ENCODE measurements around the gene RXRA.

Gene RXRA

DNA sequence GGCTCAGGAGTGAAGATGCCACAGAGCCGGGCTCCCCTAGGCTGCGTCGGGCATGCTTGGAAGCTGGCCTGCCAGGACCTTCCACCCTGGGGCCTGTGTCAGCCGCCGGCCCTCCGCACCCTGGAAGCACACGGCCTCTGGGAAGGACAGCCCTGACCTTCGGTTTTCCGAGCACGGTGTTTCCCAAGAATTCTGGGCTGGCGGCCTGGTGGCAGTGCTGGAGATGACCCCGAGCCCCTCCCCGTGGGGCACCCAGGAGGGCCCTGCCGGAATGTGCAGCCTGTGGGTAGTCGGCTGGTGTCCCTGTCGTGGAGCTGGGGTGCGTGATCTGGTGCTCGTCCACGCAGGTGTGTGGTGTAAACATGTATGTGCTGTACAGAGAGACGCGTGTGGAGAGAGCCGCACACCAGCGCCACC is 113.1 kb downstream of the RXRA start:
- H3K4ac ChIP-seq (ENCODE audit: low read length) = no peak overlapping the region
- H3K9ac ChIP-seq (ENCODE audit: low read depth, low read length, poor library complexity) = peak overlapping the region; percentile 21
- no peak overlapping the region for H3K4me3 ChIP-seq (ENCODE audit: low read length in 2 of 2)
- no peak overlapping the region for H2AFZ ChIP-seq (ENCODE audit: low read length)
- H3K4me2 ChIP-seq (ENCODE audit: insufficient read depth, low read length, poor library complexity, severe bottlenecking) = no peak overlapping the region
- no peak overlapping the region for H2BK120ac ChIP-seq (ENCODE audit: low read depth, low read length)
- H2BK12ac ChIP-seq (ENCODE audit: low read length) = no peak overlapping the region
- H3K36me3 ChIP-seq (replicated peaks in 1 of 2; ENCODE audit: control insufficient read depth in 2 of 2, insufficient read depth in 2 of 2, low read length in 2 of 2) = peaks cover 1 to 13% of the 10 kb centered on the region in 2 donors
- DNase-seq (ENCODE audit: low spot score) = no peak
- peaks cover 0 to 4% of the 10 kb centered on the region in 2 donors for H3K9me3 ChIP-seq (replicated peaks in 1 of 2; ENCODE audit: control insufficient read depth in 2 of 2, insufficient read depth in 1 of 2, low read depth in 1 of 2, low read length in 2 of 2)
- H3K27me3 ChIP-seq (ENCODE audit: control insufficient read depth in 3 of 3, insufficient read depth in 3 of 3, low read depth in 1 of 3, low read length in 3 of 3) = no peaks in the 10 kb centered on the region
- no peak overlapping the region for H4K91ac ChIP-seq (ENCODE audit: low read depth, low read length, poor library complexity)
- peak overlapping the region; percentile 17 for H3K14ac ChIP-seq (ENCODE audit: low read length)
- no peak overlapping the region for H4K8ac ChIP-seq (ENCODE audit: low read depth, low read length)
- no CpG with 5 or more reads among the region's 23 CpGs for WGBS, 2 donors (ENCODE audit: extremely low coverage in 2 of 2, insufficient read length in 2 of 2, insufficient replicate concordance in 1 of 2)
- H2BK15ac ChIP-seq (ENCODE audit: low read length) = no peak overlapping the region
- peak overlapping the region; percentile 61 for H3K18ac ChIP-seq (ENCODE audit: low read length)
- H3K27ac ChIP-seq (replicated peaks; ENCODE audit: low read length) = no peak overlapping the region
- no peak overlapping the region for H3K23ac ChIP-seq (ENCODE audit: low read depth, low read length, poor library complexity)
- no peak overlapping the region for H2BK5ac ChIP-seq (ENCODE audit: low read length)
- peaks cover 29 to 35% of the 10 kb centered on the region in 2 donors for H3K4me1 ChIP-seq (ENCODE audit: control insufficient read depth in 2 of 2, insufficient read depth in 1 of 2, low read depth in 1 of 2, low read length in 2 of 2)
- H2AK5ac ChIP-seq (ENCODE audit: low read depth, low read length) = peak overlapping the region; percentile 58
- no peaks in the 10 kb centered on the region for H3K79me1 ChIP-seq (ENCODE audit: low read depth, low read length)

DNA sequence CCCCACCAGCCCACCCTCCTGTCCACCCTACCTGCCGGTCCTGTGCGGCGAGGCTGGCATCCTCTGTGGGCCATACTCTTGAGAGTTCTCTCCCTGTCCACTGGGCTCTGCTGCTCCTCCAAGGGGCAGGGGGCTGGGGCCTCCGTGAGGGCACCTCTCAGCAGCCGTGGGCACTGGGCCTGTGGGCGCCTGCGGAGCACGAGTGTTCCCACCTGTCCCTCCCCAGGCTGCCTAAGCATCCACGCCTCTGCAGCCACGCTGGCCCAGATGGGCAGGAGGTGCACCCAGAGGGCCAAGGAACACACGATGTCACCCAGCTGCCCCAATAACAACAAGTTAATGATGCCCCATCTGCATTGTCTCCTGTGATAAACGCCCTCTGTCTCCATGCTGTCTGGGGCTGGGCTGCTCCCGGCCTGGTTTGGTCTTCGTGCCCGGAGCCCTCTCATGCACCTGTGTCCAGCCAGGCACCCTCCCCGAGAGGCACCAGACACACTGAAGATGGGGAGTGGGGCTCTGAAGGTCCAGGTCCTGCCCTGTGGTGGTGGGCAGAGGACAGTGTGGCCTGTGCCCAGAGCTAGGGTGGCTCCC is 114.5 kb downstream of the RXRA start:
- no peak overlapping the region for H4K8ac ChIP-seq (ENCODE audit: low read depth, low read length)
- H3K36me3 ChIP-seq (replicated peaks in 1 of 2; ENCODE audit: control insufficient read depth in 2 of 2, insufficient read depth in 2 of 2, low read length in 2 of 2) = peaks cover 0 to 9% of the 10 kb centered on the region in 2 donors

DNA sequence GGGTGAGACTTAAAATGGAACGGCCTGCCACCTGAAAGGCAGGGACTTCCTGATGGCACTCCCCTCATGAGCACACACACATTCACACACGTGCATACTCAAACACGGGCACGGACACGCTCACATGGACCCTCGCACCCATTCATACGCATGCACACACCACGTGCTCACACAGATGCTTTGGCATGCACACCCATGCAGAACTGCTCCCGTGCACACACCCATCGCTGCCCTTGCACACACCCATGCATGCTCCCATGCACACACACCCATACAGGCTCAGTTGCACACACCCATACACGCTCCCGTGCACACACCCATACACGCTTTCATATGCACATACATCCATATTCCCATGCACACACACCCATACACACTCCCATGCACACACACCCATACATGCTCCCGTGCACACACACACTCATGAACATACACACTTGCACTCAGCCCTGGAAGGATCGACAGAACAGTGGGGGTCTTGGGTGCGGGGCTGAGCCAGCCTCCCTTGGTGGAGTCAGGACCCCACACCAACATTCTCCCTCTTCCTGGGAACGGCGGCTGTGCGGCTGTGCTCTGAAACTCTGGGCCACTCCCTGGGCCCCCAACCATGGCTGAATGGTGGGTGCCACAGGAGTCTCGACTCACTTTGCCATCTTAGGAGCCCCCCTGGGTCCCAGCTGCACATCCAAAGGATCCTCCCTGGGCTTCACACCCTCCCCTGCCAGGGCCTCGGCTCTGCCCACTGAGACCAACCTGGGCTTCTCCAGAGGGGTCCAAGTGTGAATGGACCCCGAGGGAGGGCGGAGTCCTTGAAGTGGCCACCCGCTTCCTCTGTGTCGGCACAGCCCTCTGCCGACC is 115.2 kb downstream of the RXRA start:
- Histone ChIP-seq H2BK120ac (ENCODE audit: low read depth, low read length) (no peak overlapping the region), H2BK15ac (ENCODE audit: low read length) (peak overlapping the region; percentile 64), H2AFZ (ENCODE audit: low read length) (no peak overlapping the region), H3K9me3 (replicated peaks in 1 of 2; ENCODE audit: control insufficient read depth in 2 of 2, insufficient read depth in 1 of 2, low read depth in 1 of 2, low read length in 2 of 2) (peaks cover 0 to 4% of the 10 kb centered on the region in 2 donors), H2AK5ac (ENCODE audit: low read depth, low read length) (peak overlapping the region; percentile 92), H2BK12ac (ENCODE audit: low read length) (no peak overlapping the region), H3K14ac (ENCODE audit: low read length) (peak overlapping the region; percentile 96), H3K4me1 (ENCODE audit: control insufficient read depth in 2 of 2, insufficient read depth in 1 of 2, low read depth in 1 of 2, low read length in 2 of 2) (peaks cover 20 to 25% of the 10 kb centered on the region in 2 donors), H3K36me3 (replicated peaks in 1 of 2; ENCODE audit: control insufficient read depth in 2 of 2, insufficient read depth in 2 of 2, low read length in 2 of 2) (peaks cover 0 to 4% of the 10 kb centered on the region in 2 donors), H3K4me2 (ENCODE audit: insufficient read depth, low read length, poor library complexity, severe bottlenecking) (no peak overlapping the region), H3K4ac (ENCODE audit: low read length) (no peak overlapping the region), H3K18ac (ENCODE audit: low read length) (peak overlapping the region; percentile 98), H3K23ac (ENCODE audit: low read depth, low read length, poor library complexity) (peak overlapping the region; percentile 87), H2BK5ac (ENCODE audit: low read length) (no peak overlapping the region), H4K91ac (ENCODE audit: low read depth, low read length, poor library complexity) (no peak overlapping the region), H3K27me3 (ENCODE audit: control insufficient read depth in 3 of 3, insufficient read depth in 3 of 3, low read depth in 1 of 3, low read length in 3 of 3) (no peaks in the 10 kb centered on the region), H4K8ac (ENCODE audit: low read depth, low read length) (peak overlapping the region; percentile 93), H3K4me3 (ENCODE audit: low read length in 2 of 2) (peak overlapping the region in 1 of 2 donors; percentile 36), H3K27ac (replicated peaks; ENCODE audit: low read length) (no peak overlapping the region), H3K79me1 (ENCODE audit: low read depth, low read length) (no peaks in the 10 kb centered on the region), H3K9ac (ENCODE audit: low read depth, low read length, poor library complexity) (peak overlapping the region; percentile 78)
- WGBS, 2 donors (ENCODE audit: extremely low coverage in 2 of 2, insufficient read length in 2 of 2, insufficient replicate concordance in 1 of 2) = no CpG with 5 or more reads among the region's 26 CpGs
- DNase-seq (ENCODE audit: low spot score) = no peak

More for the DNA sequence above, 114.5 kb downstream of the RXRA start:
- no peak overlapping the region for H3K4ac ChIP-seq (ENCODE audit: low read length)
- peak overlapping the region; percentile 96 for H3K14ac ChIP-seq (ENCODE audit: low read length)
- no peak overlapping the region for H3K9ac ChIP-seq (ENCODE audit: low read depth, low read length, poor library complexity)
- no peaks in the 10 kb centered on the region for H3K79me1 ChIP-seq (ENCODE audit: low read depth, low read length)
- H3K4me2 ChIP-seq (ENCODE audit: insufficient read depth, low read length, poor library complexity, severe bottlenecking) = no peak overlapping the region
- no peak for DNase-seq (ENCODE audit: low spot score)
- H2BK5ac ChIP-seq (ENCODE audit: low read length) = peak overlapping the region; percentile 35
- no peak overlapping the region for H4K91ac ChIP-seq (ENCODE audit: low read depth, low read length, poor library complexity)
- H2BK15ac ChIP-seq (ENCODE audit: low read length) = peak overlapping the region; percentile 56
- no peaks in the 10 kb centered on the region for H3K27me3 ChIP-seq (ENCODE audit: control insufficient read depth in 3 of 3, insufficient read depth in 3 of 3, low read depth in 1 of 3, low read length in 3 of 3)
- WGBS, 2 donors (ENCODE audit: extremely low coverage in 2 of 2, insufficient read length in 2 of 2, insufficient replicate concordance in 1 of 2) = no CpG with 5 or more reads among the region's 16 CpGs
- H2AFZ ChIP-seq (ENCODE audit: low read length) = no peak overlapping the region
- peak overlapping the region; percentile 90 for H3K18ac ChIP-seq (ENCODE audit: low read length)
- peaks cover 0 to 4% of the 10 kb centered on the region in 2 donors for H3K9me3 ChIP-seq (replicated peaks in 1 of 2; ENCODE audit: control insufficient read depth in 2 of 2, insufficient read depth in 1 of 2, low read depth in 1 of 2, low read length in 2 of 2)
- H2AK5ac ChIP-seq (ENCODE audit: low read depth, low read length) = peak overlapping the region; percentile 52
- no peak overlapping the region for H3K4me3 ChIP-seq (ENCODE audit: low read length in 2 of 2)
- H2BK120ac ChIP-seq (ENCODE audit: low read depth, low read length) = no peak overlapping the region
- H2BK12ac ChIP-seq (ENCODE audit: low read length) = peak overlapping the region; percentile 19
- H3K27ac ChIP-seq (replicated peaks; ENCODE audit: low read length) = no peak overlapping the region
- H3K23ac ChIP-seq (ENCODE audit: low read depth, low read length, poor library complexity) = peak overlapping the region; percentile 93
- peaks cover 20 to 25% of the 10 kb centered on the region in 2 donors for H3K4me1 ChIP-seq (ENCODE audit: control insufficient read depth in 2 of 2, insufficient read depth in 1 of 2, low read depth in 1 of 2, low read length in 2 of 2)

DNA sequence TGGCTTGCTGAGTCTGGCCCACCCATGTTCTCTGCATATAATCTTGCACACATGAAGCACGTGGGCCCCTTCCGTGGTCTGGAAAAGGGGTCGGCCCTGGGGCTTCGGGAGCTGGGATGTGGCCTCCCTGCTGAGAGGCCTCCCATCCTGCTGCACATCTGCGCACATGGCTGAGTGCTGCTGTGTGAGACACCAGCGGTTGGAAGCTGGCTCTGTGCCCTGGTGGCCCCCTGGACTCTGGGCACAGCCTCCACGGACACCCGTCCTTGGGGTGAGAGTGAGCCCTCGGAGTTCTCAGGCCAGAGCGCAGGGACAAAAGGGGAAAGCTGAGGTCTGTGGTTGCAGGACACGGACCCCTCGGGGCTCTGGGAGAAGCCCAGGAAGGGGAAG is 115.8 kb downstream of the RXRA start:
- H2AFZ ChIP-seq (ENCODE audit: low read length) = no peak overlapping the region
- H3K9me3 ChIP-seq (replicated peaks in 1 of 2; ENCODE audit: control insufficient read depth in 2 of 2, insufficient read depth in 1 of 2, low read depth in 1 of 2, low read length in 2 of 2) = peaks cover 0 to 4% of the 10 kb centered on the region in 2 donors
- peaks cover 0 to 1% of the 10 kb centered on the region in 2 donors for H3K36me3 ChIP-seq (replicated peaks in 1 of 2; ENCODE audit: control insufficient read depth in 2 of 2, insufficient read depth in 2 of 2, low read length in 2 of 2)
- H2BK15ac ChIP-seq (ENCODE audit: low read length) = peak overlapping the region; percentile 64
- no peaks in the 10 kb centered on the region for H3K27me3 ChIP-seq (ENCODE audit: control insufficient read depth in 3 of 3, insufficient read depth in 3 of 3, low read depth in 1 of 3, low read length in 3 of 3)
- H2BK120ac ChIP-seq (ENCODE audit: low read depth, low read length) = no peak overlapping the region
- DNase-seq (ENCODE audit: low spot score) = no peak
- H3K27ac ChIP-seq (replicated peaks; ENCODE audit: low read length) = no peak overlapping the region
- H3K4me3 ChIP-seq (ENCODE audit: low read length in 2 of 2) = no peak overlapping the region
- no peak overlapping the region for H4K8ac ChIP-seq (ENCODE audit: low read depth, low read length)
- peaks cover 19 to 20% of the 10 kb centered on the region in 2 donors for H3K4me1 ChIP-seq (ENCODE audit: control insufficient read depth in 2 of 2, insufficient read depth in 1 of 2, low read depth in 1 of 2, low read length in 2 of 2)
- peak overlapping the region; percentile 55 for H3K23ac ChIP-seq (ENCODE audit: low read depth, low read length, poor library complexity)
- H4K91ac ChIP-seq (ENCODE audit: low read depth, low read length, poor library complexity) = no peak overlapping the region
- peak overlapping the region; percentile 98 for H3K18ac ChIP-seq (ENCODE audit: low read length)
- no peak overlapping the region for H2BK12ac ChIP-seq (ENCODE audit: low read length)
- no peaks in the 10 kb centered on the region for H3K79me1 ChIP-seq (ENCODE audit: low read depth, low read length)
- peak overlapping the region; percentile 92 for H2AK5ac ChIP-seq (ENCODE audit: low read depth, low read length)
- H3K4me2 ChIP-seq (ENCODE audit: insufficient read depth, low read length, poor library complexity, severe bottlenecking) = no peak overlapping the region
- no peak overlapping the region for H2BK5ac ChIP-seq (ENCODE audit: low read length)
- no CpG with 5 or more reads among the region's 12 CpGs for WGBS, 2 donors (ENCODE audit: extremely low coverage in 2 of 2, insufficient read length in 2 of 2, insufficient replicate concordance in 1 of 2)
- peak overlapping the region; percentile 9 for H3K14ac ChIP-seq (ENCODE audit: low read length)
- no peak overlapping the region for H3K4ac ChIP-seq (ENCODE audit: low read length)
- H3K9ac ChIP-seq (ENCODE audit: low read depth, low read length, poor library complexity) = peak overlapping the region; percentile 72

All from neuronal stem cell (in vitro differentiated cells).